HG03103 (cell line): Measurements from ENCODE around the gene STX18.
"Not testable (repeated sequence)": the region's sequence is repeated elsewhere in the genome, so short reads cannot be mapped to it uniquely, and the experiment has no call there.

Experiments
- ATAC-seq: cut with Tn5 transposase; IDR thresholded peaks from one replicate; pipeline ENCODE4 v1.9.1; 2021; ENCODE audit warnings: low read depth; ENCODE audit not compliant: unreplicated experiment

Gene STX18

GRCh38 chr4:4424499-4425115 is 117.2 kb downstream of the STX18 start:
- ATAC-seq: no peak

DNA sequence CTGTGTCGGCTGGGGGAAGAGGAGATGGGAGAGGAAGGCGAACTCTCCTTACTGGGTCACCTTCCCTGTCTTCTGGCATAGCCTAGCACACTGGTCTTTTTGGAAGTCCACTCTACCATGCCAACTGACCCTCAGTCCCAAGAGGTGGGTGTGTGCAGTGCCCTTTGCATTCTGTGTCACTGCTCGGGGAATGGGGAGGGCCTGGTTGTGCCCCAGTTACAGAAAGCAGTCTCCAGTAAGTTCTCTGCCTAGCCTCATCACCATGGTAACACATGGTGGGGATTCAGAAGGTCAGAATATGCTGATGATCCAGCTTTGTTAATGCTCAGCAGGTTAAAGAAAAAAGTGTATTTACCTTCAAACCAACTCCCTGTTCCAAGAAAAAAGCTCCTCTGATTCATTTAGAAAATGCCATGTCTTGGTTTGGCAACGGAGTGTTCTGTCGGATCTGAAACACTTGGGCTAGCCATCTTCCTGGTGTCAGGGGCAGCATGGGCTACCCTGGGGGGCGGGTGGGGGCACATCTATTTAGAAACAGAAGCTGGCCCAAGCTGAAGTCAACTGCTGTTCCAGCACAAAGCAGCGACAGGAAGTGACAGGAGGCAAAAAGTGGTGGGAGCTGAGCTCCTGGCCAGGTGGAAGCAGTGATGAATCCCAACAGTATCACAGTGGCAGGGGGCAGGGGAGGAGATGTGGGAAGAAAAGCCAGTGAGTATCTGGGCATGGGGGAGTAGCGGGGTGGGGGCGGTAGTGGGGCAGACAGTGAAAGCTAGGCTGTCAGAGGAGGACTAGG is 117.9 kb downstream of the STX18 start:
- ATAC-seq: no peak

DNA sequence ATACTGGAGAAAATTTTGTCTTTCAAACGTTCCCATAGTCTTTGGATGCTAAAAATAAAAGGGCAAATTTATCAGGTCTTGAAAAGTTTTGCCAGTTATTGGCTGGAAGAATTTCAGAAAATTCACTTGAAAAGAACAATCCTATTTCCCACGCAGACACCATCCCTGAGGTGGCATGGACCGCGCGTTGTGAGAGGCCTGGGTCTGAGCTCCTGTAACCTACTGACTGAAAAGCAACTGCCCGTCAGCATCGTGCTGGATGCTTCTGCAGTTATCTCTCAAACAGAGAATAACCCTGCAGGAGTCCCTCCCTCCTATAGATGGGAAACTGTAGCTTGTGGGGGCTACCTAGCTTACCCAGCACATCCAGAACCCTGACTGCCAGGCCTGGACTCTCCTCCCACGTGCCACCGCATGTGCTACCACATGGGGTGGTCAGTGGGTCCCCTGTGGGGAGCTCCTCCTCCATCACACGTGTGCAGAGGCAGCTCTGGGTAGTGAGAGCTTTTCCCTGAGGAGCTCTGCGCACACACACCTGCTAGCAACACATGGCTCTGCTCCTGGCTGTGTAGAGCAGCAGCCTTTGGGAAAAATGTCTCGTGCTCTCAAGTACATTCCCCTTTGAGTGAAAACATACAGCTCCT is 118.9 kb downstream of the STX18 start:
- no peak for ATAC-seq

DNA sequence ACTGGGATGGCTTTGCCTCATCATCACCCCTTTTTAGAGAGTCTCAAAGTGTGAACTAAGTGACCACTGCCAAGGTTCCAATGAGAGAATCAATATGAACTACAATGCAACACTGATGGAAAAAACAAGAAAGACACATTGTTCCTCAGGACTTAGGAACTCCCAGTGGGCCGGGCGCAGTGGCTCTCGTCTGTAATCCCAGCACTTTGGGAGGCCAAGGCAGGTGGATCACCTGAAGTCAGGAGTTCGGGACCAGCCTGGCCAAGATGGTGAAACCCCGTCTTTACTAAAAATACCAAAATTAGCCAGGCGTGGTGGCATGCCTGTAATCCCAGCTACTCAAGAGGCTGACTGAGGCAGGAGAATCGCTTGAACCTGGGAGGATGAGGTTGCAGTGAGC is 119.7 kb downstream of the STX18 start:
- not testable (repeated sequence) for ATAC-seq

- ATAC-seq: no peak
Observed at GRCh38 chr4:4421356-4421755, 120.5 kb downstream of the STX18 start.

DNA sequence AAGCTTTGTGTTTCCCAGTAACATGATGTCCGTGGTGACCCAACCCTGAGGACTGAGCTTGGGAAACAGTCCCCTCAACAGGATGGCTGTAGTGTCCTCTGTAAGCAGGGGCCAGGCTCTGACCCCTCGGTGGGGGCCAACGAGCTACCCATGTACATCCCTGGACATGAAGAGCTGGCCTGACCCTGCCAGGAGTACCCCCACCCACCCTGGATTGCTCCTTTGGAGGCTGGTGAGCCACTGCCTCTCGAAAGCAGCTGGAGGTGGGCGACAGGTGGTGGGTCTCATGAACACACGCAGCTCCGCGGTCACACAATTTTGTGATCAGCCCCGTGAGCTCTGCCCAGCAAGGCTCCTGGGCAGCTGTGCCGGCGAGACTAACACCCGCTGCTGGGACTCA is 121.4 kb downstream of the STX18 start:
- ATAC-seq: no peak

DNA sequence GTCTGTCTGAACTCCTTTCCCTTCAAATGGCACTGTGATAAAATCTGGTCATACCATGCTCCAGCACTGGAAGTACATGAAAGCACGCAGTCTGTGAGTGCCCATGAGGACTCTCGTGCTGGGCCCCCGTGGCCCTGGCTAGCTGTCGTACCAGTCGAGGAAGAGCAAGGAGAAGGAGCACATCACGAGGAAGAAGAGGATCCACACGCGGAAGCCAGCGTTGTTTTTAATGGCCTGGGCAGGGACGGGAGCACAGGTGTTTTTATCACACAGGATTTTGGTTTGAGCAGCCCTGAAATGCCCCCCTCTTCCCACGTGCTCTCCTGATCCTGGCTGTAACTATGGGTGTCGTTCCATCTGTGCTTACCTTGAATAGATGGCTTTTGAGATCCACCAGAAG is 122.0 kb downstream of the STX18 start:
- ATAC-seq: no peak

- no peak for ATAC-seq
Observed at GRCh38 chr4:4418676-4419390, 123.0 kb downstream of the STX18 start.

- ATAC-seq: no peak
Observed at GRCh38 chr4:4417886-4418285, 124.0 kb downstream of the STX18 start.

GRCh38 chr4:4416981-4417380 is 124.9 kb downstream of the STX18 start:
- ATAC-seq: no peak

DNA sequence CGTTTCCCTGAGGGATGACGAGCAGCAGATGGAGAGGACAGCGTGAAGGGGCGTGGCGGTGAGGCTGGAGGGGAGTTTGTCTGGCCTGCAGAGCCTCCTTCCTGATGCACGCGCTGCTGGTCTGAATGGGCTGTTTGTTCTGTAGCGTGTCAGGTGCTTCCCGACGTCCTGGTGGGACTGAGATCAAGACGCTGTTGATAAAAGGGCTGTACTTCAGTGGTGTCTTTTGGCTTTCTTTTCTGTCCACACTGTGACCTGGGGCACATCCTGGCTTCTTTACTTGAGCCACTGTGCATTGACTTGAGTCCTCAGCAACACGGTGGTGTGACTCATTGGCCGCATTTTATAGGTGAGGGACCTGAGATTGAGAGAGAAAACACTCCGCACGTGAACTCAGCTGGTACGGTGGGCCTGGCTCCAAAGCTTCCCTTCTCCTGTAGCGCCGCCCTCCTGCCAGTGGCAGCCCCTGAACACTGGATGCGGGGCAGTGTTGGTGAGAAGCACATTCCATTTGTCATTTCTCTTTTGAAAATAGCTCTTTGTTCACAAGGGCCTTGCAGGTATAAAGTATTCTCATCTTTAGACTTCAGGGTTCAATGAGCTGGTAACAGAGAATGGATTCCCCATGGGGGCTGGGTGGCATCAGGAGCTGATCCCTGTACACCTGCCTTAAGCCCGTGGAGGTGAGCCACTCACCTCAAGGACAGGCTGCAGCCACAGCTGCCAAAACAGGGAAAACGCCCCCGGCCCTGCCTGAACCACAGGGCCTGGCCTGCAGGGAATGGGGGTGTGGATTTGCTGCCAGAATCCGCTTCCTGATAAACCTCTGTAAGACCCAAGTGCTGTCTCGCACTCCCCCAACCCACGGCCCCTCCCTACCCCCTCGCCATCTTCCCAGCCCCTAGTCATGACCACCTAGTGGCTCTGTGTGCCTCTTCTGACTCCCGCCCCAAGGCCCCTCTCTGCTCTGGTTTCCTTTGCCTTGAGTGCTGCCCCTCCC is 125.7 kb downstream of the STX18 start:
- ATAC-seq: no peak

GRCh38 chr4:4415107-4415805 is 126.6 kb downstream of the STX18 start:
- no peak for ATAC-seq

DNA sequence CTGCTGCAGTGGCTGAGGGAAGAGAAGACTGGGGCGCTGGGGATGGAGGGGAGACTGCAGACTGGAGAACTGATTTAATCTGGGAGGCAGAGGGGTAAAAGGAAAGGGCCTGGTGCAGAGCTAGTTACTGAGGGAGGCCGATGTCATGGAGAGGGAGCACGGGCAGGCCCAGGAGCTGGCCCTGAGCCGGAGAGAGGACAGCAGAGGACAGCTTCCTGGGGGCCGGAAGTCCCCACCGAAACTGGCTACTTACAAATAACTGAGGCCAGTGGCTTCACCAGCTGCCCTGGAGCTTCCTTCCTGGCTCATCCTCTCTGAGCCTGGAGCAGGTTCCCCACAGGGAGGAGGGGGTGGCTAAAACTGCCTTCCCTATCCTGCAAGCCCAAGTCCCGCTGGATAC is 128.0 kb downstream of the STX18 start:
- no peak for ATAC-seq

DNA sequence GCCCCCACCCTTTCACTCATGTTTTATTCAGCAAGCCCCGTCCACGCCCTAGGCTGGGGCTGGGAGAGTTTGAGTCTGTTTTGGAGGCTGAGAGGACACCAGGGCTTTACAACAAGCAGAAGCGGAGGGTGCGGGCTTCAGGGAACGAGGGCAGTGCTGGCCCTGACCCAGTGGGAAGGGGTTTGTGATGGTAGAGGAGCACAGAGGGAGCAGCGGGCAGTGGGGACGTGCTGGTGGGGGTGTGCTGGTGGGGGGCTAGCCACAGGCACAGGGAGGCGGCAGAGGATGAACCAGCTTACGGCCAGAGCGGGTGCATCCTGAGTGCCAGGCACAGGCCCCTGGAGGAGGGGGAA is 128.5 kb downstream of the STX18 start:
- no peak for ATAC-seq

DNA sequence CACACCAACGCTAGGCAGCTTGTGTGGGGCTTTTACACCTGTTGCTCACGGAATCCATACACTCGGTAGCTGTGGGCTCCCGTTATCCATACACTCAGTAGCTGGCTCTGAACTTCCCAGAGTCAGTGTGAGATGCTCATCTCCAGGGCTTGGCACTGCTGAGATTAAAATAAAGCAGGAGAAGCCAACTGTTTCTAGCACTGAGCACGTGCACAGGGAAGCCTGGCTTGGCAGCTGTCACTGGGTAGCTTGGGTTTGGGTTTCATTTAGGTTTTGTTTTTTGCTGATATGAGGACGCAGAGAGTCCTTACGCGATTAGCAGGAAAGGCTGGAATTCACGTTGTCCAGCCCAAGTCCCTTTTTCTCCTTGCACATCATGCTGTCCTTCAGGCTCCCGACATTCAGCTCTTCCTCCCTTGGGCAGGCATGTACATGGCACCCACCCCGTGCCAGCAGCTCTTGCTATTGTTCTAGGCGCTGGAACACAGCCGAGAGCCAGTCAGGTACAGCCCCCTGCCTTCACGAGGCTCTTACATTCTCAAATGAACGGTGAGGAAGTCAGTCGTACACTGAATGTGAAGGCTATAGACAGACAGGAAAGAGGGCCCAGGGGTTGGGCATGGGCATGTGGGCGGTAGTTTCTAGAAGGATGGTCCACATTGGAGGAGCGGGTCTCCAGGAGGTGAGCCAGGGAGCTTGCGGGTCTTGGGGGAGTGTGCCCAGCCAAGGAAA is 129.0 kb downstream of the STX18 start:
- no peak for ATAC-seq

GRCh38 chr4:4411906-4412305 is 129.9 kb downstream of the STX18 start:
- ATAC-seq: no peak

DNA sequence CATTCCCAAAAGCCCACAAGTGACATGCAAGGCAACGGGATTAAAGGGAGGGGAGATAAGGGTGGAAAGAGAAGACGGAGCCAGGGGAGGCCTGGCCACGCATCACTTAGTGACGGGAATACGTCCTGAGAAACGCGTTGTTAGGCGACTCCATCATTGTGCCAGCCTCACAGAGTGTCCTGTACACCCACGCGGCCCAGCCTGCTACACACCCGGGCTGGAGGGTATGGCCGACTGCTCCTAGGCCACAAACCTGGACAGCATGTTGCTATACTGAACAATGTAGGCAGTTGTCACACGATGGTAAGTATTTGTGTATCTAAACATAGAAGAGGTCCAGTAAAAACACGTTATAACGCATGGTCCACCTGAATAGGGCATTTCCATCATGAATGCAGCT is 131.6 kb downstream of the STX18 start:
- ATAC-seq: no peak

DNA sequence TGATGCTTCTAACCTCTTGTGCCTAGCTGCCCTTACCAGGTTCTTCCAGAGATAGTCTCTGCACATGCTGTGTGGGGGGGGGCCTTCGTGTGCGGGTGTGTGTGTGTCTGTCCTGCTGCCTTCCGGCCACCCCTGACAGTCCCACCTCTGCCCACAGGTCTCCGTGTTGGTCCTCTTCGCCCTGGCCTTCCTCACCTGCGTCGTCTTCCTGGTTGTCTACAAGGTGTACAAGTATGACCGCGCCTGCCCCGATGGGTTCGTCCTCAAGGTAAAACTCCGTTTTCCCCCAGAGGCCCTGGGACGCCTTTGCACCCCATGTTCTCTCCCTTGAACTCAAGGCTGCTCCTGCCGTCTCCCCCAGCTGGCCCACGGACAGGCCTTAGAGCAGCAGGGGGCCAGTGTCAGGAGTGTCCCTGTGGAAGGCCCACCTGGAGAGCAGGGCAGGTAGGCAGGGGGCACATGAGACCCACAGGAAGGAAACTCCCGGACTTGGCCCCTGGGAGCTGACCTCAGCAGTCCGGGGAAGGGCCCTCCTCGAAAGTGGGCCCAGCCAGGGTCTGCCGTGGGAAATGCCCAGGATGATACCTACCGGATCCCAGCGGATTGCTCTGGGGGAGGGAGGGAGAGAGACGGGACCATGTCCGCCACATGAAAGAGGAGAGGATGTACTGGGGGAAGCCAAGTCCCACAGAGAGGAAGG is 132.3 kb downstream of the STX18 start:
- no peak for ATAC-seq
